GM21576 (cell line): ENCODE measurements around the gene FARSB.

Experiments used
- ATAC-seq: cut with Tn5 transposase; IDR thresholded peaks from one replicate; pipeline ENCODE4 v1.9.1; 2021; ENCODE audit warnings: mild to moderate bottlenecking, moderate library complexity; ENCODE audit not compliant: unreplicated experiment

The FARSB gene

DNA sequence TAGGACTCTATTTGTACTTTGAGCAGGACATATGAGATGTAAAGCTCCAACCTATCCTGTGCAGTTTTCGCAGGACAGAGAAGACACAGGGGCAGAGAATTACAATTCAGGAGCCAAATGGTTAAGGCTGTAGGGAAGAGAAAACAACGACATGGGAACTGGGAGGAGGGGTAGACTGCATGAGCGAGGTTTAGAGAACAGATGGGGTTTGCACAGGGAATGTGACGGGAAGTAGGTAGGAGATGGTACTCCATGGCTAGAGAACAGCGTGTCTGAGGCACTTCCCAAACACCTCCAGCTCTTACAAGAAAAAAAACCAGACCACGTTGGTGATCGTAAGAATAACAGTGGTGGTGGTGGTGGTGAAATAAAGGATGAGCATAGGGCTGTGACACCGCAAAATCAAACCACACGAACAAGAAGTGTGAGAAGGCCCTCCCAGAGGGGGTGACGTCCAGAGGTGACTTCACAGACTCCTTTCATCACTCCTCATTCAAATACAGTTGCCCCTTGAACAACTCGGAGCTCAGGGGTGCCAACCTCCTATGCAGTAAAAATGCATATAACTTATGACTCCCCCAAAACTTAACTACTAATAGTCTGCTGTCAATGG, 92.7 kb downstream of the FARSB start:
- ATAC-seq, result no peak

DNA sequence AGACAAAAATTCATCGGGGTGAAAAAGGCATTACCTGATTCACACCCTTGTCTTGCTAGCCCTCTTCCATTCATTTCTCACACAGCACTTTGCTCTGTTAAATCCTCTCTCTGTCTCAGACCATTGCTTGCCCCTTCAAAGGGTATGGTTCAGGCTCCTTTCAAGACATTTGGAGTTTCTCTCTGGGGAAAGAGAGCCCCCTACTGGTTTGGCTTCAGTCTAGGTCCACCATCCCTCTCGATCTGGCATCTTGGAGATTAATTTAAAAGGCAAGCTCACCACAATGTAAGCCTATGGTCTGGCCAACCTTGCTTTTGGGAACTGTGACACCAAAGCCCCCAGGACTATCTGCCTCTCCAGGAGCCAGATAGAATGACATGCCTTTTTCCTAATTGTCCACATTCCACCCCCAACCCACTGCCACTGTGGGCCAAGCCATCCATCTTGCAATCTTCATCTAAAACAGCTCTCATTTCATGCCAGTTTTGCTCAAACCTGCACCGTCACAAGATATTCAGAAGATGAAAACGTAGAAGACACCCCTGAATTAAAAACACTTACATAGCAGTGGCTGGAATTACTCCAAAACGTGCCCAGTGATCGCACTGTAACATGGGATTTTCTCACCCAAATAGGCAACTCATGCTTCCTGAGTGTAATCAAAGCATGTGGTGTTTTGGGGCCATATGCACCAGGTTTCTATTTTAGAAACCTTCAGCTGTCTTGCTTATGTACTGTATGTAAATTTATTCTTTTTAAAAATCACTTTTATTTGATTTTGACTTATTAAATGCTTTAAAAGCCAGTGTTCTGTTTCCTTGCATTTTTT, 93.9 kb downstream of the FARSB start:
- ATAC-seq, result peak; percentile 86

DNA sequence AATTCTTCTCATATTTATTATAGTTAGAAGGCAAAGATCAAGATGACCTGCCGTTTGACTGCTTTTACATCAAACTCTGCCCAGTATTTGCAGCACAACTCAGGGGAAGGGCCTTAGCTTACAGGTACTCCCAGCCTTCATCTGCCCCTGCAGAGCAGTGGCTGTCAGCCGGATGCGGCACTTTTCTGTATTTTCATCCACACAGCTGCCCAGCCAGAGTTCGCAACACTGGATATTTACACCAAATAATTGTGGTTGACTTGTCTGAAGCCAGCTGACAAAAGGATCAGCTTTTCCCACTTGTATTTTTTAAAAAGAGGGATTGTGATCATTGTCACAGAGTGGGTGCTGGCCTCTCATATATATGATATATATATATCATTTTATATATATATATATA, 94.7 kb downstream of the FARSB start:
- no peak for ATAC-seq

DNA sequence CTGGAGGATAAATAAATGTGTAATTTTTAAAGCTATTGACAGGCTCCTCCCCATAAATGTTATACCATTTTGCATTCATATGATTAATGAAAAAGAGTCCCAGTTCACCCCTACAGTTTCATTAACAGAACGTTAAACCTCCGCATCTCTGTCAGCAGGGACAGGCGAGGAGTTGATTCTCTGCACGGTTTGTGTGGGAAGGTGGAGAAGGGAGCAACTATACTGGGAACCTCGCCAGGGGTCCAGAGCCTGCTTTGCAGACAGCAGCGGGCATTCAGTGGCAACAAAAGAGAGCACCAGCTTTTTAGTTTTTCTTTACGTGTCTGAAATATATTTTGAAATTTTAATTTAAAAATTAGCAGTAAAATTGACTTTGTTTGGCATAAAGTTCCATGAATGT, 101.4 kb downstream of the FARSB start:
- ATAC-seq, result no peak

DNA sequence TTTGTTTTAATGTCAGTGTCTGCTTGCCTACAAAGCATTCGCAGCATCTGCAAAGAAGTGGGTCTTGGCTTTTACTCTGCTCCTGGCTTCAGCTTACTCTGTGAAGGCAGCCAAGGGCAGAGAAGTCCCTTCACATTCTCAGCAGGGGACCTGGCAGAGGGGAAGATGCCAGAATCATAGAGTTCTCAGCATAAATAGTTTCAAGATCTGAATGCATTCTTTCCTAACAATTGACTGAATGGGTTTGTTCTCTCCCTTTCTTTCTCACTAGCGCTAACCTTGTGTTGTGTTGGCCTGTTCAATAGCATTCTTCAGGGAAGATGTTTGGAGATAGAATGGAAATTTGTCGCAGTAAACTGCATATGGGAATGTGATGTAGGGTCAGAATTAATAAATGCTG, 106.9 kb downstream of the FARSB start:
- ATAC-seq, result no peak

DNA sequence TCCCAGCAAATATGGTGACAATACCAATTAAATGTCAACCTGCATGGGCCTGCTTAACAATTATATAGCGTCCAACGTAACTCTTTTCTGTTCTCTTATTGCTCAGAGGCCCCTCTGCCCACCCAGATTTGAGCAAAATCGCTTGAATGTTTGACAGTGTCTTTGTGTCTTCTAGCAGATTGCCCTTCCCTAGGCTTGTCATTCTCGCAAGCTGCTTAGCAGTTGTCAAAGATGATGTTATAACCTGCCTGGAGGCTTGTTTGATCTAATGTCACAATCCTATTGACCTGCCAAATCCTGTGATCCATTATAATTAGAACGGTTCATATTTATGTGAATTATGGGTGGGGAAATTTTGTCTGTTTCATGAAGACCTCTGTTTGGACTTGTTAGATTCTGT, 108.8 kb downstream of the FARSB start:
- no peak for ATAC-seq

DNA sequence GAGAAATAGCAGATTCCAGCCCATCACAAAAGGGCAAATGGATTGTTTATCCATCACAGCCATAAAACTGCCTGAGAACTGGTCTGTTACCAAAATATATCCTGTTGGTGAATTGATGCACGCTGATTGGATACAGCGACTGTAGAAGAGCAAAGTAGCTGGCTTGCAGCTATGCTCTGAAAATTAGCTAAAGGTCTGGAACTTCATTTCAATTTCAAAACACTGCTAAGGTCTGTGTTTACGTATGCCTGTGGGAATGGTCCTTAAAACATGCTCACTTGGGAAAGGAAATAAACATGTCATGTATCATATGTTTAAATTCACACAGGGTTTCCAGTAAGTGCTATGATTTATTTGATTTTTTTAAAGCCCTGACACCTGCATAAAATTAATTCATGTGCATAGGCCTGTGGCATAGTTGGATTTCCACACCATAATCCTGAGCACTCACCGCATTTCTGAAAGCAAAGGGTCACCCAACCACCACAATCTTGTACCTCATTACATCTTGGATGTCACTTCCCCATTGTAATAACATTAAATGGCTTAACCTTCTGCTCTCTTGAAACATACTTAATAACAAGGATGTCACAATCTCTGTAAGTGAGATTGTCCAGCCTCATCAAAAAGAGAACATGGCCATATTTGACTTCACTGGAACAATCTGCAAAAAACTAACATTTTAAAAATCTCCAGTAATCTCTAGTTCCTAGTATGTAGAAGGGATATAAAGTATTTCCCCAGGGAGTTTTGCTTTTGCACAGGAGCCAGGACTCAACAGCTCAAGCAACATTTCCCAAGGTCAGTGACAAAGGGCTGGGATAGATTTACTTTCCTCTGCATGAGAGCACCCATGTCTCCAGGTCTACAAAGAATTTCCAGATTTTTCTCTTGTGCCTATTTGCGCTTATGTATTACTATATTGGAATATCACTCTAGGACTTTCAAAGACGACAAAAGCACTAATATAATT, 109.8 kb downstream of the FARSB start:
- ATAC-seq, result no peak

DNA sequence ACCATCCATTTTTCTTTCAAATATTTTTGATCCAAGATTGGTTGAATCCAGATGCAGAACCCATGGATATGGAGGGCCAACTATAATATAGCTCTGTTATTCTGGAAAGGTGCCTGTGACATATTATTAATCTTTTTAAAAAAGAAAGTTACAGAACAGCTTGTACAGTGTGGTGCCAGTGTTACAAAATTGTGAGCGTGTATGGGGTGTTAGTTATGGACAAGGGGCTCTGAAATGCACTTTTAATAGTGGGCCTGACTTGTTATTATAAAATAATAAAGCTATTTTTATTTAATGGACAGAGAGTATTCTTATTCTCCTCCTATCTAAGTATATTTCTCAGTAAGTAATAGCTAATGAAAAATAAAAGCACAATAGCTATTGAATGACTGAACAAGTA, 111.2 kb downstream of the FARSB start:
- ATAC-seq, result no peak

DNA sequence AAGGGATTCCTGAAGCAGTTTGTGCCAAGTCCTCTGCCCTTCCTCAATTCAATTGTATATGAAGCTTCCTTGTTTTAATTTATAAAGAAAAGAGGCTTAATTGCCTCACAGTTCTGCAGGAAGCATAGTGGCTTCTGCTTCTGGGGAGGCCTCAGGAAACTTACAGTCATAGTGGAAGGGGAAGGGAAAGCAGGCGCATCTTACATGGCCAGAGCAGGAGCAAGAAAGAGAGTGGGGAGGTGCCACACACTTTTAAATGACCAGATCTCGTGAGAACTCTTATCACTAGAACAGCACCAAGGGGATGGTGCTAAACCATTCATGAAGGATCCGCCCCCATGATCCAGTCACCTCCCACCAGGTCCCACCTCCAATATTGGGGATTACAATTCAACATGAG, 117.4 kb downstream of the FARSB start:
- no peak for ATAC-seq

DNA sequence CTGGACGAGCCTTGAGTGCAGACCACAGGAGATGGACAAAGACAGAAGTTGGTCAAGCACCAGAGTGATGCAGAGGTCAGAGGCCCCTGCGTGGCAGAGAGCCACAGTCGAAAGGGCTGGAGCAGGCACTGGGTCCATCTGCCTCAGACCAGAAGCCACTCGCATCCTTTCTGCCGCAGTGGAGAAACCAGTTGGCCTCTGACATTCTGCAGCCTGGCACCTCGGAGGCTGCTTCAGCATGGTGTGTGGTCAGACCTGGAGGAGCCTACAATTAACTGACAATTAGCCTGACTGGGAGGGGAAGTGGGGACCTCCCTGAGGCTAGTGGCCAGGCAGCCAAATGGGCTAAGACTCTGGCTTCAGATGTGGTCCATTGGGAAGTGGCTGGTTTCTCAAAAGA, 120.4 kb downstream of the FARSB start:
- ATAC-seq, result no peak

DNA sequence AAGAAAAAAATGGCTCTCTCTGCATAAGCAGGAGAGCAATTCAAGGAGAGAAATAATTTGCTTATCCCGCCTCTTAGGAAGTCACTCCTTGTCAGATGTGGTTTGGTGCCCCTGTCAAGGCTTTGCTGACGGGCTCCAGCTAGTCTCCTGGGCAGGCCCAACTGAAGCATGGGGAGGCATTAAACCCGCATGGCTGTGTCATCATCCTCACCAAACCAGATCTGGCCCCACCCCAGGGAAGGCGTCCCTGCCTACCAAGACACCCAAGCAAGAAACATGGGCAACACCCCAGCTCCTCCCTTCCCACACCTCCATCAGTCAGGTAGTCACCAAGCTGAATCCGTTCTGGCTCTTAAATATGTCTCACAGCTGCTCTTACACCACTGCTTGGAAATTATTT, 123.6 kb downstream of the FARSB start:
- no peak for ATAC-seq

DNA sequence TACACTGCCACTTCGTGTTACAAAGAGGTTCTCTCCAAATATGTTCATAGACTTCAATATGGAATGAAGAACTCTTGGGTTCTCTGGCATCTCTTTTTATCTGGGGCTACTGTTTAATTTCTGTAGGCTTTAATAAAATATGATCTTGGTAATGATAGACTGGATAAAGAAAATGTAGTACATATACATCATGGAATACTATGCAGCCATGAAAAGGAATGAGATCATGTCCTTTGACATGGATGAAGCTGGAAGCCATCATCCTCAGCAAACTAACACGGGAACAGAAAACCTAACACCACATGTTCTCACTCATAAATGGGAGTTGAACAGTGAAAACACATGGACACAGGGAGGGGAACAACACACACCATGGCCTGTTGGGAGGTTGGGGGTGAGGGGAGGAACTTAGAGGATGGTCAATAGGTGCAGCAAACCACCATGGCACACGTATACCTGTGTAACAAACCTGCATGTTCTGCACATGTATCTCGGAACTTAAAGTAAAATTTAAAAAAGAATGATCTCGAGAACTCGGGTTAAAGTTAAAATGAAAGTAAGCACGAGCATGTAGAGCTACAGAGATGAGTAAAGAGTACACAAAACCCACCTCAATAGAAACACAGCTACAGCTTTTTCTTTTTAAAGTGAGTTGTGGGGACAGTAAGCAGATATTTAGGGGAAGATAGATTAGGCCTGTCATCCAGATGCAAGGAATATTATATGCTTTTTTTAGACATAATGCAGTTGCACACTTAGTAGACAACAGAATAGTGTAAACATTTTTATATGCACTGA, 129.2 kb downstream of the FARSB start:
- ATAC-seq, result no peak

DNA sequence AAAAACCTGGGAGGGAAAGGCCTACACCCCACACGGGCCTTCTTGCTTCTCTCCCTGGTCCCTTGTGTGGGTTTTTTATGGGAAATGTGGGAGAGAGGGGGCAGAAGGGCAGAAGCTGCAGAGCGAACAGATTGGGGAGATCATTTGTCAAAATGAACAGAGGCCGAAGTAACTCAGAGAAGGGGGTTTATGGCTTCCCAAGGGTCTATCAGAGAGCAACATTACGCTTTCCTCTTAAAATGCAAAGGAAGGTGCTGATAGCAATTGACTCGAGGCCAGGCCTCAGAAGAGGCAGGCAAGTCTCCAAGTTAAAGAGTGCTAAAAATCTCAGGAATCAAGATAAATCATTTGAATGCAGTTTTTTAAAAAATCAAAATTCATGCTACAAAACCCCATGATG, 130.1 kb downstream of the FARSB start:
- no peak for ATAC-seq

DNA sequence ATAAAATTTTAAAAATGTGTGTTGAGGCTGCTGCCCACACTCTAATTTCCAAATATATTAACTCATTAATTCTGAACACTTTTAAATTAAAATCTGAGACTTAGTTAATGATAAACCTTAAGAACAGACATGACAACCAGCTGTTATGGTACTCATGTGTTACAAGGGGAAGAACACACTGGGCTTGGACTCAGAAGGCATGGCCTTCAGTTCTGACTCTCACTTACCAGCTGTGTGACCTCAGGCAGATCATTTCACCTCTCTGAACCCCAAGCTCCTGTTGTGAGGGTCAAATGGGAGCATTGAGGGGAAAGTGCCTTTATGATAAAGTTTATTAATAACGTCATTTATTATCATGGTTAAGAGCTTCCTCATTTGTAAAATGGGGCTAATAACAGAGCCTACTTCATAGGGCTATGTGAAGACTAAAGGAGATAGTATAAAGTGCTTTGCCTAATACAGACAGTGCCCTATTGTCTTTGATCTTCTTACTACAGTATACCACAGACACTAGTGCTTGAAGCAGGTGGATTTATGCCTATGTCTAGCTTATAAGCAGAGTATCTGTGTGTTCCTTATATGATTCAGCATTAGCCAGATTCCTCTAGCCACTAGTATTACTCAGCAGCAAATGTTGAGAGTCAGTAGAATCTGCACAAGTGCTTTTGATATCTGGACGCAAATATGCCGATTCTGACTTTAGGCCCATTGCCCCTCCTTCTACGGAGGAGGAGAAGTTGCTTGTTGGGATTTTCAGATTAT, 131.9 kb downstream of the FARSB start:
- peak; percentile 42 for ATAC-seq

DNA sequence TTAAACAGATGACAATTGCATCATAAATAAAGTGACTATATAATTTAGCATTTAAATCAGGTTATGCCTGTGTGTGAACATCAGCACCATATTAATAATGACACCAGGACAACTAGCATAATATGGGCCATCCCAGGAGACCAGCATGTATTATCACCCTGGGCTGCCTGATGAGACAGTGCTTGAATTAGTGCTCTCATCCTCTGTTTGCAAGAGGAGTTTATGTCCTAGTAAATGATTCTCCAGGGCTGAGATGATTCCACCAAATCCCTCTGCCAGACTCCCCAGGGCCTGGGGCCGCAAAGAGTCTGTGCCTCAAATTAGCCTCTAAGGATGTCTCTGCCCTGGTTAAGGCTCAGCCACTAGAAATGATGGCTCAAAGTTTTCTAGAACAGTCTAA, 133.8 kb downstream of the FARSB start:
- no peak for ATAC-seq

DNA sequence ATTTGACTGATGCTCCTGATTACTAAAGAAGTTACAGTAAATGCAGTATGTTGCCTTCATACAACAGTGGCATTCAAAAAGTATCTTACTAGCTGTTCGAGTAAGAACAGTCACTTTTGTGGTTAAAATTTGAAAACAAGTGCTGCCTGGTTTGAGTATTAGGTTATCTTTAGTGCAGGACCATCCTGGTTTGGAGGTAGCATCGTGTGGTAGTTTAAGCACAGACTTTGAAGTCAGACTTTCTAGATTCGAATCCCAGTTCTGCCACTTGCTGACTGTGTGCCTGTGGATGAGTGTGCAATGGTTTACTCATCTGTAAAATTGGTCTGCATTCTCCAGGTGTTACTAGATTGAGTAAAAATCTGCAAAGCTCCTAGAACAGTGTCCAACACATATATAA, 134.8 kb downstream of the FARSB start:
- peak; percentile 57 for ATAC-seq
